Pancreas (tissue), 10 donors: ENCODE measurements around the gene GPATCH2L. TPM values are rescaled to one million over a fixed set of nuclear protein-coding genes. Genes with fewer than 3 reads are reported as not detected.

ENCODE experiments used
- ATAC-seq, 4 donors: fragments of 200-7000 bp; cut with Tn5 transposase; one replicate each; pipeline versions ENCODE4 v1.8.0 to v1.9.1; 2020; ENCODE audit warnings: mild to moderate bottlenecking in 4 of 4, moderate library complexity in 4 of 4
- DNase-seq, 6 donors: peaks; one replicate each; pipeline ENCODE4 v3.0.0-alpha.2; 2020
- FAIRE-seq: peaks from 2 replicates; lab custom pipeline; 2012; peaks lifted over from hg19 to GRCh38; lab: Jason Lieb, UNC
- H3K27ac ChIP-seq, 4 donors: fragments of 200-600 bp; sonication (generic); 1 replicate in 3 of 4; 2 replicates in 1 of 4; pipeline versions ENCODE4 v1.5.0 to v1.8.0; 2020
- H3K27me3 ChIP-seq, 4 donors: fragments of 200-600 bp; one replicate each; pipeline ENCODE4 v1.8.0; 2021
- H3K36me3 ChIP-seq, 3 donors: fragments of 200-600 bp; sonication (generic) in 1 of 3; one replicate each; pipeline versions ENCODE4 v1.5.0 to v1.8.0; 2020 to 2021
- H3K4me1 ChIP-seq, 3 donors: fragments of 200-600 bp; one replicate each; pipeline ENCODE4 v1.8.0; 2021
- H3K4me3 ChIP-seq, 4 donors: fragments of 200-600 bp; sonication (generic) in 2 of 4; one replicate each; pipeline versions ENCODE4 v1.5.0 to v1.8.0; 2020 to 2021
- H3K9me3 ChIP-seq, 4 donors: fragments of 200-600 bp; one replicate each; pipeline ENCODE4 v1.8.0; 2021
- CTCF ChIP-seq, 4 donors: fragments of 200-600 bp; sonication (generic) in 3 of 4; IDR thresholded peaks; one replicate each; pipeline versions ENCODE4 v1.5.0 to v1.8.0; 2021; ENCODE audit warnings: antibody characterized with exemption in 4 of 4
- WGBS, 2 donors: extraction: QIAGEN DNeasy Blood & Tissue Kit; methylation state at CpG; one replicate each; pipeline ENCODE4 v1.1.7; 2013; 5-methylcytosine and 5-hydroxymethylcytosine counted together
- intact Hi-C, 3 donors: fragments of 100-400 bp; cut with DNase I; formaldehyde crosslinking; loops; one replicate each; pipeline versions ENCODE4 v1.11.1 to v1.14.2; 2022
- polyA plus RNA-seq, 2 donors: library from polyadenylated mRNA; stranded (reverse); fragments of 200-250 nt; gene quantifications; one replicate each; pipeline ENCODE4 v1.2.3, GENCODE V29; 2013
- total RNA-seq, 6 donors: library from RNA; stranded (reverse); fragmentation: NEBNext Ultra II Directional in 4 of 6; extraction: Animal tissue kit (Norgen Biotek cat#: 25700) in 4 of 6; gene quantifications; one replicate each; pipeline versions ENCODE4 v1.2.1 to v1.2.4, GENCODE V29; 2021 to 2023
- donor health status: healthy with polysubstance abuse.
- donor health status: DM: no; HTN: no; CAD: no; lungs with moderate emphysema.
- donor health status: DM: no; HTN: no; CAD: no.
- donor health status: control.
- donor health status: control.
- donor health status: Bipolar disorder and iron deficiency.
- donor health status: DM: yes; HTN: yes; CAD: no.
- donor health status: DM: no; HTN: no; CAD: no.
- donor health status: DM: no; HTN: no; CAD: no.
- donor health status: DM: yes; HTN: yes; CAD: no.

Gene GPATCH2L
- total and polyA plus RNA-seq, 8 donors, result 3.0 to 29.7 (median 16.7) TPM

- H3K4me3 ChIP-seq, result no peak overlapping the region
- TF ChIP-seq CTCF (IDR thresholded peaks at IDR 0.05), result no peak
- FAIRE-seq, result no peak
- H3K27ac ChIP-seq, result no peak overlapping the region
- no peaks in the 10 kb centered on the region for H3K27me3 ChIP-seq
- DNase-seq, result no peak
- 67 to 71% methylated on average over 4 of the region's 4 CpGs for WGBS, 2 donors
- no peaks in the 10 kb centered on the region for H3K36me3 ChIP-seq
- ATAC-seq, result no peak
- no peaks in the 10 kb centered on the region for H3K9me3 ChIP-seq
- intact Hi-C loops, result no loop called here
- no peaks in the 10 kb centered on the region for H3K4me1 ChIP-seq
Measured at GRCh38 chr14:76121089-76121748, 30.5 kb upstream of the GPATCH2L start.

GRCh38 chr14:76123426-76124225, 28.1 kb upstream of the GPATCH2L start:
- intact Hi-C loops, result no loop called here
- Histone ChIP-seq H3K27ac (no peak overlapping the region), H3K4me3 (no peak overlapping the region), H3K4me1 (no peaks in the 10 kb centered on the region), H3K9me3 (no peaks in the 10 kb centered on the region), H3K27me3 (no peaks in the 10 kb centered on the region), H3K36me3 (no peaks in the 10 kb centered on the region)
- TF ChIP-seq CTCF (IDR thresholded peaks at IDR 0.05), result no peak
- FAIRE-seq, result no peak
- no peak for ATAC-seq
- WGBS, 2 donors, result 69 to 70% methylated on average over 10 of the region's 10 CpGs
- DNase-seq, result no peak

- ATAC-seq (no peak), FAIRE-seq (no peak), DNase-seq (no peak)
- Histone ChIP-seq H3K4me1 (no peaks in the 10 kb centered on the region), H3K27ac (no peak overlapping the region), H3K27me3 (no peaks in the 10 kb centered on the region), H3K36me3 (no peaks in the 10 kb centered on the region), H3K9me3 (no peaks in the 10 kb centered on the region), H3K4me3 (no peak overlapping the region)
- TF ChIP-seq CTCF (IDR thresholded peaks at IDR 0.05), result no peak
- 56 to 62% methylated on average over 8 of the region's 8 CpGs for WGBS, 2 donors
- intact Hi-C loops, result no loop called here
Measured at GRCh38 chr14:76125511-76125910, 26.2 kb upstream of the GPATCH2L start.

- Histone ChIP-seq H3K27ac (no peak overlapping the region), H3K27me3 (peaks cover 0 to 3% (median 0%) of the 10 kb centered on the region in 4 donors), H3K4me3 (no peak overlapping the region), H3K36me3 (no peaks in the 10 kb centered on the region), H3K9me3 (no peaks in the 10 kb centered on the region), H3K4me1 (no peaks in the 10 kb centered on the region)
- DNase-seq (no peak), ATAC-seq (no peak), FAIRE-seq (no peak)
- intact Hi-C loops, result no loop called here
- 74 to 81% methylated on average over 5 of the region's 5 CpGs for WGBS, 2 donors
- no peak for TF ChIP-seq CTCF (IDR thresholded peaks at IDR 0.05)
Measured at GRCh38 chr14:76126076-76126475, 25.6 kb upstream of the GPATCH2L start.
